HEK293 (cell line): ENCODE results near the gene LILRB5.
"Not testable (repeated sequence)": the region's sequence is repeated elsewhere in the genome, so short reads cannot be mapped to it uniquely, and the experiment has no call there.

Experiments
- ATF2 ChIP-seq: fragments of 450-650 bp; formaldehyde crosslinking; IDR thresholded peaks from 2 replicates; pipeline ENCODE4 v1.5.1; 2016; ENCODE audit warnings: missing biosample characterization, missing genetic modification characterization, low read depth
- CTCF ChIP-seq: fragments of 450-650 bp; formaldehyde crosslinking; IDR thresholded peaks from 2 replicates; pipeline ENCODE4 v1.5.1; 2016; ENCODE audit warnings: missing biosample characterization, missing genetic modification characterization
- MZF1 ChIP-seq: fragments of 450-650 bp; formaldehyde crosslinking; IDR thresholded peaks from 2 replicates; pipeline ENCODE4 v1.5.1; 2017; ENCODE audit warnings: missing biosample characterization, missing genetic modification characterization, borderline replicate concordance
- ZFP37 ChIP-seq: fragments of 450-650 bp; formaldehyde crosslinking; IDR thresholded peaks from 2 replicates; pipeline ENCODE4 v1.5.1; 2016; ENCODE audit warnings: missing biosample characterization, missing genetic modification characterization
- ZNF837 ChIP-seq: fragments of 450-650 bp; formaldehyde crosslinking; IDR thresholded peaks from 2 replicates; pipeline ENCODE4 v1.5.1; 2016; ENCODE audit warnings: missing biosample characterization, missing genetic modification characterization

GRCh38 chr19:54285427-54286056 is 28.5 kb upstream of the LILRB5 start:
- TF ChIP-seq ZFP37 (tag by site-specific recombination); CTCF (tag by site-specific recombination); MZF1; ZNF837 (tag by site-specific recombination); ATF2 (tag by site-specific recombination): not testable (repeated sequence)
